Endothelial cell (in vitro differentiated cells): ENCODE data around the gene GBE1. TPM values are rescaled to one million over a fixed set of nuclear protein-coding genes. Genes with fewer than 3 reads are reported as not detected.
A peak's percentile ranks its signal among the peaks of the same experiment; 100 is the strongest.

Experiments used
- DNase-seq: peaks from one replicate; pipeline ENCODE4 v3.0.0; 2021; ENCODE audit warnings: low spot score
- H3K27ac Mint-ChIP-seq: one replicate; pipeline ENCODE4 v1.8.0; 2021; ENCODE audit warnings: mixed read lengths, inconsistent platforms; ENCODE audit not compliant: unreplicated experiment
- H3K27me3 Mint-ChIP-seq: one replicate; pipeline ENCODE4 v1.8.0; 2021; ENCODE audit warnings: mild to moderate bottlenecking, moderate library complexity, mixed read lengths, inconsistent platforms; ENCODE audit not compliant: unreplicated experiment
- H3K36me3 Mint-ChIP-seq: one replicate; pipeline ENCODE4 v1.8.0; 2021; ENCODE audit warnings: mild to moderate bottlenecking, low read depth, mixed read lengths, inconsistent platforms; ENCODE audit not compliant: unreplicated experiment
- H3K4me1 Mint-ChIP-seq: one replicate; pipeline ENCODE4 v1.8.0; 2021; ENCODE audit warnings: mild to moderate bottlenecking, mixed read lengths, inconsistent platforms; ENCODE audit not compliant: unreplicated experiment
- H3K4me3 Mint-ChIP-seq: one replicate; pipeline ENCODE4 v1.8.0; 2021; ENCODE audit warnings: mild to moderate bottlenecking, mixed read lengths, inconsistent platforms; ENCODE audit not compliant: unreplicated experiment
- H3K9me3 Mint-ChIP-seq: one replicate; pipeline ENCODE4 v1.8.0; 2021; ENCODE audit warnings: mixed read lengths, inconsistent platforms; ENCODE audit not compliant: unreplicated experiment
- CTCF ChIP-seq: fragments of 200-600 bp; sonication (generic); IDR thresholded peaks from one replicate; pipeline ENCODE4 v1.5.0; 2021; ENCODE audit warnings: antibody characterized with exemption; ENCODE audit not compliant: unreplicated experiment
- total RNA-seq: library from RNA; stranded (reverse); fragmentation: NEBNext Ultra II Directional; extraction: Animal tissue kit (Norgen Biotek cat#: 25700); gene quantifications from one replicate; pipeline ENCODE4 v1.2.1, GENCODE V29; 2021; ENCODE audit not compliant: unreplicated experiment

Gene GBE1
- total RNA-seq, 1 donor from 2014 or later, result 15.6 TPM

- H3K36me3 Mint-ChIP-seq, result no peaks in the 10 kb centered on the region
- no peaks in the 10 kb centered on the region for H3K27me3 Mint-ChIP-seq
- TF ChIP-seq CTCF, result no peak
- peaks cover 4% of the 10 kb centered on the region for H3K4me1 Mint-ChIP-seq
- H3K4me3 Mint-ChIP-seq, result no peak overlapping the region
- no peaks in the 10 kb centered on the region for H3K9me3 Mint-ChIP-seq
- H3K27ac Mint-ChIP-seq, result no peak overlapping the region
- no peak for DNase-seq
Observed at GRCh38 chr3:81492040-81492439, 269.4 kb downstream of the GBE1 start.

- Mint-ChIP-seq H3K36me3 (no peaks in the 10 kb centered on the region), H3K27me3 (no peaks in the 10 kb centered on the region), H3K9me3 (no peaks in the 10 kb centered on the region), H3K4me1 (peaks cover 4% of the 10 kb centered on the region), H3K4me3 (no peak overlapping the region), H3K27ac (peak overlapping the region; percentile 34)
- peak; percentile 92 for TF ChIP-seq CTCF
- peak; percentile 84 for DNase-seq
Observed at GRCh38 chr3:81490541-81491288, 270.7 kb downstream of the GBE1 start.

- no peaks in the 10 kb centered on the region for H3K27me3 Mint-ChIP-seq
- no peak overlapping the region for H3K4me3 Mint-ChIP-seq
- no peak overlapping the region for H3K27ac Mint-ChIP-seq
- DNase-seq, result no peak
- TF ChIP-seq CTCF, result no peak
- H3K9me3 Mint-ChIP-seq, result no peaks in the 10 kb centered on the region
- H3K4me1 Mint-ChIP-seq, result no peaks in the 10 kb centered on the region
- no peaks in the 10 kb centered on the region for H3K36me3 Mint-ChIP-seq
Observed at GRCh38 chr3:81485444-81485865, 276.0 kb downstream of the GBE1 start.

- no peaks in the 10 kb centered on the region for H3K27me3 Mint-ChIP-seq
- TF ChIP-seq CTCF, result no peak
- H3K36me3 Mint-ChIP-seq, result no peaks in the 10 kb centered on the region
- no peak overlapping the region for H3K27ac Mint-ChIP-seq
- no peaks in the 10 kb centered on the region for H3K4me1 Mint-ChIP-seq
- no peaks in the 10 kb centered on the region for H3K9me3 Mint-ChIP-seq
- DNase-seq, result no peak
- no peak overlapping the region for H3K4me3 Mint-ChIP-seq
Observed at GRCh38 chr3:81484520-81484919, 276.9 kb downstream of the GBE1 start.

GRCh38 chr3:81483046-81483445 is 278.4 kb downstream of the GBE1 start:
- Mint-ChIP-seq H3K9me3 (no peaks in the 10 kb centered on the region), H3K27me3 (no peaks in the 10 kb centered on the region), H3K4me1 (no peaks in the 10 kb centered on the region), H3K4me3 (no peak overlapping the region), H3K27ac (no peak overlapping the region), H3K36me3 (no peaks in the 10 kb centered on the region)
- DNase-seq, result no peak
- no peak for TF ChIP-seq CTCF
